Right forelimb (tissue), 1 donor: ENCODE results near the gene SELENOW.
"Not testable (repeated sequence)": the region's sequence is repeated elsewhere in the genome, so short reads cannot be mapped to it uniquely, and the experiment has no call there.

Source experiments
- DNase-seq: peaks from one replicate; pipeline ENCODE4 v3.0.0-alpha.2; 2018

The SELENOW gene

GRCh38 chr19:47756953-47757608 lies 21.4 kb upstream of the SELENOW start:
- no peak for DNase-seq

GRCh38 chr19:47757617-47758442 lies 20.7 kb upstream of the SELENOW start:
- no peak for DNase-seq

- DNase-seq, result no peak
Measured at GRCh38 chr19:47758443-47758804, 20.1 kb upstream of the SELENOW start.

DNA sequence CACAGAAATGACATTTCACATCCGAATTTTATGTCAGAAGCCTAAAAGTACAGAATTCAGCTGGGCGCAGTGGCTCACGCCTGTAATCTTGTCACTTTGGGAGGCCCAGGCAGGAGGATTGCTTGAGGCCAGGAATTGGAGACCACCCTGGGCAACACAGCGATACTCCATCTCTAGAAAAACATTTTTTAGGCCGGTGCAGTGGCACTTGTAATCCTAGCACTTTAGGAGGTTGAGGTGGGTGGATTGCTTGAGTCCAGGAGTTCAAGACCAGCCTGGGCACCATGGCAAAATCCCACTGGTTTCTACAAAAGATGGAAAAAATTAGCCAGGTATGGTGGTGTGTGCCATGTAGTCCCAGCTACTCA lies 17.9 kb upstream of the SELENOW start:
- no peak for DNase-seq

DNA sequence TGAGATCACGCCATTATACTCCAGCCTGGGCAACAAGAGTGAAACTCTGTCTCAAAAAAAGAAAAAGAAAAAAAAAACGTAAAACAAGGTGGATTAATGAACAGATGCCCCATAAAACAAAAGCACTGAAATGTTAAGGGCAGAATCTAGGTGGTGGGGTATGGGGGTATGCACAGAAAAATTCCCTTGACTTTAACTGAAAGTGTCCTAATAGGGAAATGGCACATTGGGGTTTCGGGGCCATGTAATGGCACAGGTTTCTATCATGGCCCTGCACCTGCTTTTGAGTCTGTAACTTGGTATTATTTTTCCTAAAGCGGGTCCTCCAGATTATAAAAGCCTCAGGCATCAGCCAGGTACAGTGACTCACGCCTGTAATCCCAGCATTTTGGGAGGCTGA lies 16.9 kb upstream of the SELENOW start:
- DNase-seq, result no peak

GRCh38 chr19:47762151-47762550 lies 16.4 kb upstream of the SELENOW start:
- no peak for DNase-seq

GRCh38 chr19:47762615-47763308 lies 15.7 kb upstream of the SELENOW start:
- no peak for DNase-seq

GRCh38 chr19:47764705-47765104 lies 13.8 kb upstream of the SELENOW start:
- not testable (repeated sequence) for DNase-seq

DNA sequence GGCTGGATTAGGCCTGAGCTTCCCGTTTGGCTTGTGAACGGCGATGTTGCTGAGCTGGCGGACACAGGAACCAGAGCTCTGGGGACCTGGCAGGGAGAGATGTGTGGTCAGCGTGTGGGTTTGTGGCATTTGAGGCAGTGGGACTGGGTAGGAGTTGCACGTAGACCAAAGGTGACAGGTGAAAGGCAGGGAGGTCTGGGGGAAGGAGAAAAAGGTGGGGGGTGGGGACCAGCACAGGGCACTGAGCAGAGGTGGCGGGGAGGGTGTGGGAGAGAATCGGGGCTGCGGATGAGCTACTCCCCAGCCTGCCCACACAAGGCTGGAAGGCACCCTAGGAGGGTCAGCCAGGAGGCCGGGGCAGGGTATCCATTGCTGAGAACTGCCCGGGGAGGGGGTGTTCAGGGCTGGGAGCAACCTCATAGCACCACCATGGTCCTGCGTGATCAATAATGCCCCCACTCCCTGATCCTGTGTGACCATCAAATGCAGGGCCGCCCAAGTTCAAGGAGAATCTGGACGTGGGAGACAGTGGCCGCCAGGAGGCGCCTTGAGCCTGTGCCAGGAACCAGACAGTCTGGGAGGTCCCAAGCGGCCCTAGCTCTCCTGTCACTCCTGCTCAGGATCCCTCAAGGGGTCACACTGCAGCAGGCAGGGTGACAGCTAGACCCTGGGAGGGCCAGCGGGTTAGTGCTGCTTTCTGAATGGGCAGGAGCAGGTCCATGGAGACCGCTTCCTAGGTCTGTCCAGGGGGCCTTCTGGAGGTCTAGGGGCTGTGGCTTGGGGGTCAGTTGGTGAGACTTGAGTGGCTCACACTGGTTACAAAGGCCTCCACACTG lies 12.8 kb upstream of the SELENOW start:
- DNase-seq, result peak; percentile 80

DNA sequence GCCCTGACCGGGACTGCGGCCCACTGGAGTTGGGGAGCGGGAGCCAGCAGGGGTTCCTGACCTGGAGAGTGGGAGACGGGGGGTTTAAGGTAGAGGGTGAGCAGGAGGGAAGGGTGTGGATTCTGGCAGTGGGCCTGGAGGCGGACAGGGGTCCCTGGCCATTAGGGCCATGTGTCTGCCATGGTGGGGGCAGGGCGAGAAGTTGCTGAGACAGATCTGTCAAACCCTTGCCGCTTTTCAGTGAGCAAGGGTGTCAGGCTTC lies 12.2 kb upstream of the SELENOW start:
- no peak for DNase-seq

DNA sequence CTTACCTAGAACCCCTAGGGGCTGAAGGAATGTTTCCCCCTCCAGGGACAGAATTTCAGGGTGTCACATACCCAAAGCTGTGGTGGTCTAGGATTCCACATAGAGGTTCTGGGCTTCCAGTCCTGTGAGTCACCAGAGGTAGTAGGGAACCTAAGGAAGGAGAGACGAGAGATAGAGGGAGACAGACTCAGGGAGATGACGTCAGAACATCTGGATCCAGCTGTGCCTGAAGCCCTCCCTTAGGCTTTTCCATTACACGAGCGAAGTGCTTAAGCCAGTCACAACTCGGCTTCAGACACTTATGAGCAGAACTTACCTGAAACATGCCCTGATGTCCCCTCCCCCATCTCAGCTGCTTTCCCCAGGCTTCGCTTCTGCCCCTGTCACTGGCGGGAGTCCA lies 11.8 kb upstream of the SELENOW start:
- no peak for DNase-seq

- no peak for DNase-seq
Measured at GRCh38 chr19:47767349-47767748, 11.2 kb upstream of the SELENOW start.

DNA sequence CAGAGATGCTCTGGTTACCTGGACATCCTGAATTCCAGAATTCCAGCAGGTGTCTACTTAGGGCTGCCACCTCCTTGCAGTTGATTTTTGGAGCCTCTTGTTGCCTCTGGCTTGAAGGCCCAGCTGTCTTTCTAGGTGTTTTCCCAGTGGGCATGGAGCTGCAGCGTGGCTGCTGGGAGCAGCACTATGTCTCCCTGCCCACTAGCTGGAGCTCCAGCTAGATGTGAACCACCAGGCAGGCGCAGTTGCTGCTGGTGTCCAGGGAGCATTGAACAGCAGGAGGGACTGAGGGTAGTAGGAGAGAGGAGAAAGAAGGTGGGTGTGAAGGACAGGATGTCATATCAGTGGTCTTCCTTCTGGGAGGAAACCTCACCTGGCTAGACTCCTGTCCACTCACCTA lies 9.9 kb upstream of the SELENOW start:
- DNase-seq, result no peak

- DNase-seq, result no peak
Measured at GRCh38 chr19:47769534-47769933, 9.0 kb upstream of the SELENOW start.

DNA sequence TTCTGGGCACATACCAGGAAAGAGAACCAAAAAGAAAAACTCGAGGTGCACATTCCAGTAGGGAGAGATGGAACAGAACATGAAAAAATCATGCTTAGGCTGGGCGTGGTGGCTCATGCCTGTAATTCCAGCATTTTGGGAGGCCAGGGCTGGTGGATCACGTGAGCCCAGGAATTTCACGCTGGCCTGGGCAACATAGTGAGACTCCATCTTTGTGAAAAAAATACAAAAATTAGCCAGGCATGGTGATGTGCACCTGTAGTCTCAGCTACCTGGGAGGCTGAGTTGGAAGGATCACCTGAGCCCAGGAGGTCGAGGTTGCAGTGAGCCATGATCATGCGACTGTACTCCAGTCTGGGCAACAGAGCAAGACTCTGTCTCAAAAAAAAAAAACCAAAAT lies 7.2 kb upstream of the SELENOW start:
- not testable (repeated sequence) for DNase-seq

DNA sequence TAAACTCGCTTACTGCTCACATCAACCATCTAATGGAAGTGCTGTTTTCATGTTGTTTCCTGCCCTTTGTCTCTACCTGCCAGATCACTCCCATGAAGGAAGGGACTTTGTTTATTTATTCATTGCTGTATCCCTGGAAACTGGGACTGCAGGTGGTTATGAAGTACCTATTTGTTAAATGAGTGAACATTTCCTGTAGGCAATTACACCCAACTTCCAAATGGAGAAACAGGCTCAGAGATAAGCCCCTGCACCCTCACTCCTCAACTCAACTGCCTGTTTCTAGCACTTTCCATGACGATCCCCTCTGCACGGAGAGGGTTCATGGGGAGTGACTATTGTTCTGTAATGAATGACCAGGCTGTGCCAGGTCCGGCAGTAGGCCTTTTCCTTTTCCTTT lies 1.9 kb upstream of the SELENOW start:
- DNase-seq, result no peak

- not testable (repeated sequence) for DNase-seq
Measured at GRCh38 chr19:47777245-47778048, 1.1 kb upstream of the SELENOW start.

DNA sequence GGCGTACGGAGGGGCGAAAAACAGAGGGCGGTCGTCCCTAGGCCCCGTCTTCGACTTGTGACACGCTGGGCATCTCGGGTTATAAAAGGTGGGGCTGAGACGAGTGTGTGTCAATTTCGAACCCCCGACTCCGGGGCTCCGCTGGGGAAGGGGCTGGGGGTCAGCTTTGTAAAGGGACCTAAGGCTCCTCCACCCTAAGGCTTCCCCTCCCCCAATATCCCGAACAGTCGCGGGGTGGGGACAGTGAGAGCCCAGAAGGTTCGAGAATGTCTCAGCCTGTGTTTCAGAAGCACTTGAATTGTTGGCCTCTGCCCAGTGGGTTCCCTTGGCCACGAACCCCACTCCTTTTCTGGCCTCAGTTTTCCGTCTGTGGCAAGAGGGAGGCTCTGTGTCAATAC lies 450 bp downstream of the SELENOW start:
- DNase-seq, result no peak

GRCh38 chr19:47779524-47780214 lies 1.2 kb downstream of the SELENOW start:
- no peak for DNase-seq

GRCh38 chr19:47780215-47780551 lies 1.7 kb downstream of the SELENOW start:
- DNase-seq, result no peak

DNA sequence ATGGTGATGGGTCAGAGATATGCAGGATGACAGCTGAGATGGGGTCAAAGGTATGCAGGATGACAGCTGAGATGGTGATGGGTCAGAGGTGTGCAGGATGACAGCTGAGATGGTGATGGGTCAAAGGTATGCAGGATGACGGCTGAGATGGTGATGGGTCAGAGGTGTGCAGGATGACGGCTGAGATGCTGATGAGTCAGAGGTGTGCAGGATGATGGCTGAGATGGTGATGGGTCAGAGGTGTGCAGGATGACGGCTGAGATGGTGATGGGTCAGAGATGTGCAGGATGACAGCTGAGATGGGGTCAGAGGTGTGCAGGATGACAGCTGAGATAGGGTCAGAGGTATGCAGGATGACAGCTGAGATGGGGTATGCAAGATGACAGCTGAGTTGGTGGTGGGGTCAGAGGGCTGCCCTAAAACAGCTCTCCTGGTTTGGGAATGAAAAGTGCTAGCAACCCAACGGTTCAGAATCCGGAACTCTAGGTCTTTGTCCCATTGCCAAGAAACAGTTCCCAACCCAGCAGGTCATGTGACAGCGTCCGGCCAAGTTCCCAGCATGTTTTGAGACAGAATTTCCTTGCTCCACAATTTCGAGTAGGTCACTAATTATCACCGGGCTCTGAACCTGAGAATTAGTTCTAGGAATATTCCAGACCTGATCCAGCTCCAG lies 3.2 kb downstream of the SELENOW start:
- DNase-seq, result no peak
